ENCODE measurements around the gene CACNA1C.

The CACNA1C gene

GRCh38 chr12:2614341-2614740, 561.6 kb downstream of the CACNA1C start:
- no peak for DNase-seq

GRCh38 chr12:2615665-2616402, 563.0 kb downstream of the CACNA1C start:
- no peak for DNase-seq

- DNase-seq, result no peak
These were observed 564.0 kb downstream of the CACNA1C start for GRCh38 chr12:2616763-2617162.

- no peak for DNase-seq
These were observed 564.6 kb downstream of the CACNA1C start for GRCh38 chr12:2617365-2617764.

GRCh38 chr12:2618291-2618995, 565.7 kb downstream of the CACNA1C start:
- no peak for DNase-seq

GRCh38 chr12:2619136-2619535, 566.3 kb downstream of the CACNA1C start:
- no peak for DNase-seq

- DNase-seq, result no peak
These were observed 569.7 kb downstream of the CACNA1C start for GRCh38 chr12:2622460-2622859.

- no peak for DNase-seq
These were observed 570.7 kb downstream of the CACNA1C start for GRCh38 chr12:2623472-2623871.

GRCh38 chr12:2624543-2625288, 571.9 kb downstream of the CACNA1C start:
- no peak for DNase-seq

GRCh38 chr12:2625289-2625612, 572.5 kb downstream of the CACNA1C start:
- no peak for DNase-seq

GRCh38 chr12:2627076-2627834, 574.5 kb downstream of the CACNA1C start:
- peak; percentile 38 for DNase-seq

- no peak for DNase-seq
These were observed 575.0 kb downstream of the CACNA1C start for GRCh38 chr12:2627835-2628191.

- DNase-seq, result no peak
These were observed 575.6 kb downstream of the CACNA1C start for GRCh38 chr12:2628401-2628800.

- no peak for DNase-seq
These were observed 576.3 kb downstream of the CACNA1C start for GRCh38 chr12:2629051-2629450.

GRCh38 chr12:2631653-2632350, 579.0 kb downstream of the CACNA1C start:
- DNase-seq, result no peak

GRCh38 chr12:2633176-2633824, 580.5 kb downstream of the CACNA1C start:
- no peak for DNase-seq

GRCh38 chr12:2633825-2634200, 581.0 kb downstream of the CACNA1C start:
- no peak for DNase-seq

- no peak for DNase-seq
These were observed 581.7 kb downstream of the CACNA1C start for GRCh38 chr12:2634471-2634870.

GRCh38 chr12:2636741-2637340, 584.1 kb downstream of the CACNA1C start:
- no peak for DNase-seq

- no peak for DNase-seq
These were observed 584.6 kb downstream of the CACNA1C start for GRCh38 chr12:2637371-2637770.

GRCh38 chr12:2638273-2639019, 585.7 kb downstream of the CACNA1C start:
- no peak for DNase-seq
